HepG2 (cell line): Measurements from ENCODE around the gene ZNF615. TPM values are rescaled to one million over a fixed set of nuclear protein-coding genes. Genes with fewer than 3 reads are reported as not detected.

Source experiments
- EED ChIP-seq: sonication (generic); formaldehyde crosslinking; IDR thresholded peaks from 2 replicates; pipeline ENCODE4 v1.5.0; 2020; ENCODE audit warnings: mild to moderate bottlenecking, missing genetic modification reagents
- ELF1 ChIP-seq: sonication (generic); formaldehyde crosslinking; IDR thresholded peaks from 2 replicates; pipeline ENCODE4 v1.4.0; 2020; ENCODE audit warnings: missing genetic modification reagents
- FOXO1 ChIP-seq: sonication (generic); formaldehyde crosslinking; IDR thresholded peaks from 2 replicates; pipeline ENCODE4 v1.4.0; 2020; ENCODE audit warnings: missing genetic modification reagents
- GPN1 ChIP-seq: sonication (generic); formaldehyde crosslinking; IDR thresholded peaks from 2 replicates; pipeline ENCODE4 v1.5.1; 2020; ENCODE audit warnings: missing genetic modification reagents, borderline replicate concordance
- HMGA1 ChIP-seq: sonication (generic); formaldehyde crosslinking; conservative IDR thresholded peaks from 2 replicates; pipeline ENCODE4 v1.4.0; 2020; ENCODE audit warnings: missing genetic modification reagents
- LRRFIP1 ChIP-seq: sonication (generic); formaldehyde crosslinking; conservative IDR thresholded peaks from 2 replicates; pipeline ENCODE4 v1.4.0; 2020; ENCODE audit warnings: missing genetic modification reagents
- MED1 ChIP-seq: sonication (generic); formaldehyde crosslinking; IDR thresholded peaks from 2 replicates; pipeline ENCODE4 v1.4.0; 2020; ENCODE audit warnings: missing genetic modification reagents
- MED13 ChIP-seq: sonication (generic); formaldehyde crosslinking; IDR thresholded peaks from 2 replicates; pipeline ENCODE4 v1.5.0; 2020; ENCODE audit warnings: missing genetic modification reagents
- MTA3 ChIP-seq: sonication (generic); formaldehyde crosslinking; IDR thresholded peaks from 2 replicates; pipeline ENCODE4 v1.4.0; 2020; ENCODE audit warnings: missing genetic modification reagents
- ONECUT2 ChIP-seq: sonication (generic); formaldehyde crosslinking; IDR thresholded peaks from 2 replicates; pipeline ENCODE4 v1.4.0; 2020; ENCODE audit warnings: missing genetic modification reagents
- PRMT3 ChIP-seq: sonication (generic); formaldehyde crosslinking; IDR thresholded peaks from 2 replicates; pipeline ENCODE4 v1.8.1; 2022; ENCODE audit warnings: low read depth, mild to moderate bottlenecking, moderate library complexity, missing genetic modification reagents, borderline replicate concordance
- SMYD3 ChIP-seq: sonication (generic); formaldehyde crosslinking; IDR thresholded peaks from 2 replicates; pipeline ENCODE4 v1.8.1; 2023; ENCODE audit warnings: mild to moderate bottlenecking, missing genetic modification reagents
- SSRP1 ChIP-seq: IDR thresholded peaks from 2 replicates; pipeline ENCODE4 v1.6.1; 2016; ENCODE audit warnings: control low read depth
- STAG1 ChIP-seq: sonication (generic); formaldehyde crosslinking; IDR thresholded peaks from 2 replicates; pipeline ENCODE4 v1.4.0; 2020; ENCODE audit warnings: missing genetic modification reagents
- THAP11 ChIP-seq: IDR thresholded peaks from 2 replicates; pipeline ENCODE4 v1.6.1; 2016; ENCODE audit warnings: missing biosample characterization, missing genetic modification reagents
- TOE1 ChIP-seq: sonication (generic); formaldehyde crosslinking; IDR thresholded peaks from 2 replicates; pipeline ENCODE4 v1.4.0; 2020; ENCODE audit warnings: mild to moderate bottlenecking, missing genetic modification reagents
- XRCC5 ChIP-seq: fragments of 200-400 bp; formaldehyde crosslinking; optimal IDR thresholded peaks from 2 replicates; pipeline ENCODE3; 2017; ENCODE audit warnings: mild to moderate bottlenecking, low read length
- ZNF337 ChIP-seq: sonication (generic); formaldehyde crosslinking; IDR thresholded peaks from 2 replicates; pipeline ENCODE4 v1.5.1; 2020; ENCODE audit warnings: missing genetic modification reagents, low read depth, mild to moderate bottlenecking, borderline replicate concordance
- ZNF382 ChIP-seq: sonication (generic); formaldehyde crosslinking; IDR thresholded peaks from 2 replicates; pipeline ENCODE4 v1.5.0; 2020; ENCODE audit warnings: missing genetic modification reagents, mild to moderate bottlenecking, borderline replicate concordance
- ZNF460 ChIP-seq: sonication (generic); formaldehyde crosslinking; IDR thresholded peaks from 2 replicates; pipeline ENCODE4 v1.5.1; 2020; ENCODE audit warnings: missing genetic modification reagents, mild to moderate bottlenecking, borderline replicate concordance
- ZNF703 ChIP-seq: sonication (generic); formaldehyde crosslinking; IDR thresholded peaks from 2 replicates; pipeline ENCODE4 v1.5.1; 2020; ENCODE audit warnings: missing genetic modification reagents, mild to moderate bottlenecking, moderate library complexity, borderline replicate concordance
- ZSCAN22 ChIP-seq: sonication (generic); formaldehyde crosslinking; IDR thresholded peaks from 2 replicates; pipeline ENCODE4 v1.4.0; 2020; ENCODE audit warnings: mild to moderate bottlenecking, missing genetic modification reagents
- polyA plus RNA-seq, 8 experiments: library from polyadenylated mRNA; depleted of rRNA in 3 of 8; stranded (reverse) in 7 of 8; unstranded in 1 of 8; fragments of >200 nt; fragmentation: Illumina TruSeq in 4 of 8; extraction: Trizol in 4 of 8; gene quantifications; 2 replicates each; pipeline versions ENCODE4 v1.2.1 to v1.2.3, GENCODE V29; 2011 to 2016; ENCODE audit warnings: low read depth in 4 of 8, missing spikeins in 1 of 8, mixed read lengths in 1 of 8; ENCODE audit not compliant: insufficient read depth in 1 of 8
- total RNA-seq, 5 experiments: library from RNA; depleted of rRNA; stranded (reverse); fragments of >200 nt; fragmentation: Illumina TruSeq; extraction: Trizol; gene quantifications; 2 replicates each; pipeline ENCODE4 v1.2.3, GENCODE V29; 2016; ENCODE audit warnings: low read depth in 1 of 5
- TF ChIP-seq, protein P1 (sequence below): sonication (generic); formaldehyde crosslinking; conservative IDR thresholded peaks from 2 replicates; pipeline ENCODE4 v1.5.0; 2020; ENCODE audit warnings: missing genetic modification reagents

Gene ZNF615
- total and polyA plus RNA-seq, 2 of the 13 experiments (the other 11 are each of a cell fraction or from before 2014, with no cell fraction given), result 5.2 to 7.8 TPM

- no peak for TF ChIP-seq ZSCAN22 (CRISPR knock-in tag)
- TF ChIP-seq TOE1 (CRISPR knock-in tag), result peak; percentile 97
- TF ChIP-seq SSRP1 (CRISPR knock-in tag), result 0 out of 2 replicates have a peak, but pooled peaks have one; percentile 46
- no peak for TF ChIP-seq ONECUT2 (CRISPR knock-in tag)
- peak; percentile 65 for TF ChIP-seq MED1
- TF ChIP-seq ZNF337, result no peak
- no peak for TF ChIP-seq MTA3 (CRISPR knock-in tag)
- TF ChIP-seq ZNF703 (CRISPR knock-in tag), result no peak; the same call in 1 of the 2 replicates
- no peak for TF ChIP-seq PRMT3 (CRISPR knock-in tag)
- TF ChIP-seq ZNF460 (CRISPR knock-in tag), result no peak
- TF ChIP-seq HMGA1 (CRISPR knock-in tag), result no peak
- peak; percentile 94 for TF ChIP-seq XRCC5
- no peak for TF ChIP-seq ZNF382 (CRISPR knock-in tag)
- TF ChIP-seq, protein P1, sequence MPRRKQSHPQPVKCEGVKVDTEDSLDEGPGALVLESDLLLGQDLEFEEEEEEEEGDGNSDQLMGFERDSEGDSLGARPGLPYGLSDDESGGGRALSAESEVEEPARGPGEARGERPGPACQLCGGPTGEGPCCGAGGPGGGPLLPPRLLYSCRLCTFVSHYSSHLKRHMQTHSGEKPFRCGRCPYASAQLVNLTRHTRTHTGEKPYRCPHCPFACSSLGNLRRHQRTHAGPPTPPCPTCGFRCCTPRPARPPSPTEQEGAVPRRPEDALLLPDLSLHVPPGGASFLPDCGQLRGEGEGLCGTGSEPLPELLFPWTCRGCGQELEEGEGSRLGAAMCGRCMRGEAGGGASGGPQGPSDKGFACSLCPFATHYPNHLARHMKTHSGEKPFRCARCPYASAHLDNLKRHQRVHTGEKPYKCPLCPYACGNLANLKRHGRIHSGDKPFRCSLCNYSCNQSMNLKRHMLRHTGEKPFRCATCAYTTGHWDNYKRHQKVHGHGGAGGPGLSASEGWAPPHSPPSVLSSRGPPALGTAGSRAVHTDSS (CRISPR knock-in tag), result no peak
- peak; percentile 29 for TF ChIP-seq STAG1 (CRISPR knock-in tag)
- 0 out of 2 replicates have a peak, but pooled peaks have one; percentile 51 for TF ChIP-seq EED (CRISPR knock-in tag)
- no peak for TF ChIP-seq GPN1 (CRISPR knock-in tag)
- 0 out of 2 replicates have a peak, but pooled peaks have one; percentile 28 for TF ChIP-seq SMYD3 (CRISPR knock-in tag)
- peak; percentile 50; the same call in 1 of the 2 replicates for TF ChIP-seq MED13 (CRISPR knock-in tag)
- TF ChIP-seq LRRFIP1 (CRISPR knock-in tag), result no peak
- peak; percentile 39 for TF ChIP-seq FOXO1 (CRISPR knock-in tag)
- TF ChIP-seq ELF1 (CRISPR knock-in tag), result peak; percentile 99
- TF ChIP-seq THAP11 (CRISPR knock-in tag), result peak; percentile 95
These were observed 21.4 kb downstream of the ZNF615 start, which contains the start of gene ZNF350 (continued) for GRCh38 chr19:51986309-51987291.
